HepG2 (cell line): Measurements from ENCODE around the gene SLC44A5. TPM values are rescaled to one million over a fixed set of nuclear protein-coding genes. Genes with fewer than 3 reads are reported as not detected.

Source experiments
- CEBPG ChIP-seq: IDR thresholded peaks from 2 replicates; pipeline ENCODE4 v1.6.1; 2016
- FLYWCH1 ChIP-seq: sonication (generic); formaldehyde crosslinking; IDR thresholded peaks from 2 replicates; pipeline ENCODE4 v1.8.1; 2023; ENCODE audit warnings: mild to moderate bottlenecking, missing genetic modification reagents
- FOXA1 ChIP-seq, 2 experiments: fragments of 450-650 bp in 1 of 2; sonication (generic) in 1 of 2; formaldehyde crosslinking in 1 of 2; IDR thresholded peaks; 2 replicates each; pipeline versions ENCODE4 v1.4.0 to v1.6.1; 2016 to 2020; ENCODE audit warnings: missing genetic modification reagents in 1 of 2
- HNRNPK ChIP-seq: fragments of 200-400 bp; formaldehyde crosslinking; IDR thresholded peaks from 2 replicates; pipeline ENCODE4 v1.6.1; 2018; ENCODE audit warnings: low read length, low read depth, moderate library complexity, mild to moderate bottlenecking; ENCODE audit not compliant: poor library complexity, severe bottlenecking
- HNRNPL ChIP-seq: fragments of 200-400 bp; formaldehyde crosslinking; IDR thresholded peaks from 2 replicates; pipeline ENCODE4 v1.6.1; 2017; ENCODE audit warnings: mild to moderate bottlenecking, low read depth, low read length
- KDM2A ChIP-seq: sonication (generic); formaldehyde crosslinking; IDR thresholded peaks from 2 replicates; pipeline ENCODE4 v1.4.0; 2020; ENCODE audit warnings: low read depth, missing genetic modification reagents, borderline replicate concordance
- MIXL1 ChIP-seq: IDR thresholded peaks from 2 replicates; pipeline ENCODE4 v1.6.1; 2016
- NCOA5 ChIP-seq: sonication (generic); formaldehyde crosslinking; IDR thresholded peaks from 2 replicates; pipeline ENCODE4 v1.4.0; 2020; ENCODE audit warnings: missing genetic modification reagents
- NR3C1 ChIP-seq: sonication (generic); formaldehyde crosslinking; IDR thresholded peaks from 2 replicates; pipeline ENCODE4 v1.4.0; 2020; ENCODE audit warnings: missing genetic modification reagents
- RFX1 ChIP-seq: fragments of 450-650 bp; IDR thresholded peaks from 2 replicates; pipeline ENCODE4 v1.6.1; 2017
- SNAI1 ChIP-seq: sonication (generic); formaldehyde crosslinking; IDR thresholded peaks from 2 replicates; pipeline ENCODE4 v1.5.0; 2020; ENCODE audit warnings: mild to moderate bottlenecking, missing genetic modification reagents, borderline replicate concordance
- ZNF292 ChIP-seq: sonication (generic); formaldehyde crosslinking; IDR thresholded peaks from 2 replicates; pipeline ENCODE4 v1.8.1; 2022; ENCODE audit warnings: mild to moderate bottlenecking, low read depth, missing genetic modification reagents, borderline replicate concordance
- ZNF468 ChIP-seq: sonication (generic); formaldehyde crosslinking; IDR thresholded peaks from 2 replicates; pipeline ENCODE4 v1.8.0; 2022; ENCODE audit warnings: mild to moderate bottlenecking, moderate library complexity, missing genetic modification reagents
- ZNF776 ChIP-seq: sonication (generic); formaldehyde crosslinking; IDR thresholded peaks from 2 replicates; pipeline ENCODE4 v1.4.0; 2020; ENCODE audit warnings: mild to moderate bottlenecking, missing genetic modification reagents
- ZNF777 ChIP-seq: sonication (generic); formaldehyde crosslinking; IDR thresholded peaks from 2 replicates; pipeline ENCODE4 v1.4.0; 2020; ENCODE audit warnings: missing genetic modification reagents
- polyA plus RNA-seq, 8 experiments: library from polyadenylated mRNA; depleted of rRNA in 3 of 8; stranded (reverse) in 7 of 8; unstranded in 1 of 8; fragments of >200 nt; fragmentation: Illumina TruSeq in 4 of 8; extraction: Trizol in 4 of 8; gene quantifications; 2 replicates each; pipeline versions ENCODE4 v1.2.1 to v1.2.3, GENCODE V29; 2011 to 2016; ENCODE audit warnings: low read depth in 4 of 8, missing spikeins in 1 of 8, mixed read lengths in 1 of 8; ENCODE audit not compliant: insufficient read depth in 1 of 8
- total RNA-seq, 5 experiments: library from RNA; depleted of rRNA; stranded (reverse); fragments of >200 nt; fragmentation: Illumina TruSeq; extraction: Trizol; gene quantifications; 2 replicates each; pipeline ENCODE4 v1.2.3, GENCODE V29; 2016; ENCODE audit warnings: low read depth in 1 of 5
- TF ChIP-seq, protein P1 (sequence below): sonication (generic); formaldehyde crosslinking; IDR thresholded peaks from 2 replicates; pipeline ENCODE4 v1.4.0; 2020; ENCODE audit warnings: missing genetic modification reagents
- TF ChIP-seq, protein P2 (sequence below): sonication (generic); formaldehyde crosslinking; IDR thresholded peaks from 2 replicates; pipeline ENCODE4 v1.4.0; 2020; ENCODE audit warnings: mild to moderate bottlenecking, missing genetic modification reagents
- TF ChIP-seq, protein P3 (sequence below): sonication (generic); formaldehyde crosslinking; IDR thresholded peaks from 2 replicates; pipeline ENCODE4 v1.4.0; 2020; ENCODE audit warnings: low read depth, mild to moderate bottlenecking, missing genetic modification reagents

Gene SLC44A5
- total and polyA plus RNA-seq, 2 of the 13 experiments (the other 11 are each of a cell fraction or from before 2014, with no cell fraction given), result 8.0 to 16.0 TPM

DNA sequence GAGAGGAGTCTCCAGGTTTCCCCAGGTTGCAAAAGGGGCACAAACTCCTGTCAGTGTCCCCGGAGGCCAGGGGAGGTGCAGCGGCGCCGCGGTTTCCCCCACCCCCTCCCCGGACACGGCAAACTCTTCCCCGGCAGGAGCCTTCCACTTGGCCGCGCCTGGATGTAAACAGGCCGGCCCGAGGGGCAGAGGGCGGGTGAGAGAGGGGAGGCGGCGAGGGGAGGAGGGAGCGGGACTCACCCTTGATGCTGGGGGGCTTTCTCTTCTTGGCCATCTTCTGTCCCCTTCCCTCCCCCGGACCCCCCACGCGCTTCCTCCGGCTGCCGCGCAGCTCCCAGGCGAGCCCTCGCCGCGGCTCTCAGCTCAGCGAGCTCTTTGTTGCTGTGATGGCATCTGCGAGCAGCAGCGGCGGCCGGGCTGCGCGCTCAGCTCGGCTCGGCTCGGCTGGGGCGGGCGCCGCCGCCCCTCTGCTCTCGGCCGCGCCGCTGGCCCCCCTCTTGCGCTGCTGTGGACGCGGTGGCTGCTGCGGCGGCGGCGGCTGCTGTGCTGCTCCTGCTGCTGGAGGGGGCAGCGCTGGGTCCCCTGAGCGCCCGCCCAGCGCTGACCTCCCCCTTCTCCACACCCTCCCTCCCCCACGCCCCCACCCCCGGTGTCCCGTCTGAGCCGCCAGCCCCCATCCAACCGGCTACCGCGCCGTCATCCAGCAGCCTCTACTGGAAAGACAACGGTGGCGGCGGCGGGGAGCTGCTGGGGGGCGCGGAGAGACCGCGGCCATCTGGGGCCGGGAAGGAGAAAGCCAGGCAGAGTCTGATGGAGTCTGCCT is 4.9 kb upstream of the SLC44A5 start (continued):
- TF ChIP-seq, protein P1, sequence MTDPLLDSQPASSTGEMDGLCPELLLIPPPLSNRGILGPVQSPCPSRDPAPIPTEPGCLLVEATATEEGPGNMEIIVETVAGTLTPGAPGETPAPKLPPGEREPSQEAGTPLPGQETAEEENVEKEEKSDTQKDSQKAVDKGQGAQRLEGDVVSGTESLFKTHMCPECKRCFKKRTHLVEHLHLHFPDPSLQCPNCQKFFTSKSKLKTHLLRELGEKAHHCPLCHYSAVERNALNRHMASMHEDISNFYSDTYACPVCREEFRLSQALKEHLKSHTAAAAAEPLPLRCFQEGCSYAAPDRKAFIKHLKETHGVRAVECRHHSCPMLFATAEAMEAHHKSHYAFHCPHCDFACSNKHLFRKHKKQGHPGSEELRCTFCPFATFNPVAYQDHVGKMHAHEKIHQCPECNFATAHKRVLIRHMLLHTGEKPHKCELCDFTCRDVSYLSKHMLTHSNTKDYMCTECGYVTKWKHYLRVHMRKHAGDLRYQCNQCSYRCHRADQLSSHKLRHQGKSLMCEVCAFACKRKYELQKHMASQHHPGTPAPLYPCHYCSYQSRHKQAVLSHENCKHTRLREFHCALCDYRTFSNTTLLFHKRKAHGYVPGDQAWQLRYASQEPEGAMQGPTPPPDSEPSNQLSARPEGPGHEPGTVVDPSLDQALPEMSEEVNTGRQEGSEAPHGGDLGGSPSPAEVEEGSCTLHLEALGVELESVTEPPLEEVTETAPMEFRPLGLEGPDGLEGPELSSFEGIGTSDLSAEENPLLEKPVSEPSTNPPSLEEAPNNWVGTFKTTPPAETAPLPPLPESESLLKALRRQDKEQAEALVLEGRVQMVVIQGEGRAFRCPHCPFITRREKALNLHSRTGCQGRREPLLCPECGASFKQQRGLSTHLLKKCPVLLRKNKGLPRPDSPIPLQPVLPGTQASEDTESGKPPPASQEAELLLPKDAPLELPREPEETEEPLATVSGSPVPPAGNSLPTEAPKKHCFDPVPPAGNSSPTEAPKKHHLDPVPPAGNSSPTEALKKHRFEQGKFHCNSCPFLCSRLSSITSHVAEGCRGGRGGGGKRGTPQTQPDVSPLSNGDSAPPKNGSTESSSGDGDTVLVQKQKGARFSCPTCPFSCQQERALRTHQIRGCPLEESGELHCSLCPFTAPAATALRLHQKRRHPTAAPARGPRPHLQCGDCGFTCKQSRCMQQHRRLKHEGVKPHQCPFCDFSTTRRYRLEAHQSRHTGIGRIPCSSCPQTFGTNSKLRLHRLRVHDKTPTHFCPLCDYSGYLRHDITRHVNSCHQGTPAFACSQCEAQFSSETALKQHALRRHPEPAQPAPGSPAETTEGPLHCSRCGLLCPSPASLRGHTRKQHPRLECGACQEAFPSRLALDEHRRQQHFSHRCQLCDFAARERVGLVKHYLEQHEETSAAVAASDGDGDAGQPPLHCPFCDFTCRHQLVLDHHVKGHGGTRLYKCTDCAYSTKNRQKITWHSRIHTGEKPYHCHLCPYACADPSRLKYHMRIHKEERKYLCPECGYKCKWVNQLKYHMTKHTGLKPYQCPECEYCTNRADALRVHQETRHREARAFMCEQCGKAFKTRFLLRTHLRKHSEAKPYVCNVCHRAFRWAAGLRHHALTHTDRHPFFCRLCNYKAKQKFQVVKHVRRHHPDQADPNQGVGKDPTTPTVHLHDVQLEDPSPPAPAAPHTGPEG (CRISPR knock-in tag), result 0 out of 2 replicates have a peak, but pooled peaks have one; percentile 32
- TF ChIP-seq NR3C1 (CRISPR knock-in tag) (no peak), MIXL1 (CRISPR knock-in tag) (no peak), KDM2A (CRISPR knock-in tag) (peak; percentile 22; the same call in 1 of the 2 replicates), ZNF777 (CRISPR knock-in tag) (0 out of 2 replicates have a peak, but pooled peaks have one; percentile 30), ZNF468 (CRISPR knock-in tag) (no peak), SNAI1 (CRISPR knock-in tag) (no peak), ZNF776 (no peak), FLYWCH1 (no peak), RFX1 (no peak), ZNF292 (CRISPR knock-in tag) (peak; percentile 39; the same call in 1 of the 2 replicates), NCOA5 (no peak), CEBPG (CRISPR knock-in tag) (no peak), HNRNPL (no peak), HNRNPK (peak; percentile 60), FOXA1 (IDR thresholded peaks at IDR 0.05) (no peak), FOXA1 (CRISPR knock-in tag; IDR thresholded peaks at IDR 0.05) (0 out of 2 replicates have a peak, but pooled peaks have one; percentile 16)
- TF ChIP-seq, protein P2, sequence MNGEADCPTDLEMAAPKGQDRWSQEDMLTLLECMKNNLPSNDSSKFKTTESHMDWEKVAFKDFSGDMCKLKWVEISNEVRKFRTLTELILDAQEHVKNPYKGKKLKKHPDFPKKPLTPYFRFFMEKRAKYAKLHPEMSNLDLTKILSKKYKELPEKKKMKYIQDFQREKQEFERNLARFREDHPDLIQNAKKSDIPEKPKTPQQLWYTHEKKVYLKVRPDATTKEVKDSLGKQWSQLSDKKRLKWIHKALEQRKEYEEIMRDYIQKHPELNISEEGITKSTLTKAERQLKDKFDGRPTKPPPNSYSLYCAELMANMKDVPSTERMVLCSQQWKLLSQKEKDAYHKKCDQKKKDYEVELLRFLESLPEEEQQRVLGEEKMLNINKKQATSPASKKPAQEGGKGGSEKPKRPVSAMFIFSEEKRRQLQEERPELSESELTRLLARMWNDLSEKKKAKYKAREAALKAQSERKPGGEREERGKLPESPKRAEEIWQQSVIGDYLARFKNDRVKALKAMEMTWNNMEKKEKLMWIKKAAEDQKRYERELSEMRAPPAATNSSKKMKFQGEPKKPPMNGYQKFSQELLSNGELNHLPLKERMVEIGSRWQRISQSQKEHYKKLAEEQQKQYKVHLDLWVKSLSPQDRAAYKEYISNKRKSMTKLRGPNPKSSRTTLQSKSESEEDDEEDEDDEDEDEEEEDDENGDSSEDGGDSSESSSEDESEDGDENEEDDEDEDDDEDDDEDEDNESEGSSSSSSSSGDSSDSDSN (CRISPR knock-in tag), result peak; percentile 57; the same call in 1 of the 2 replicates
- TF ChIP-seq, protein P3, sequence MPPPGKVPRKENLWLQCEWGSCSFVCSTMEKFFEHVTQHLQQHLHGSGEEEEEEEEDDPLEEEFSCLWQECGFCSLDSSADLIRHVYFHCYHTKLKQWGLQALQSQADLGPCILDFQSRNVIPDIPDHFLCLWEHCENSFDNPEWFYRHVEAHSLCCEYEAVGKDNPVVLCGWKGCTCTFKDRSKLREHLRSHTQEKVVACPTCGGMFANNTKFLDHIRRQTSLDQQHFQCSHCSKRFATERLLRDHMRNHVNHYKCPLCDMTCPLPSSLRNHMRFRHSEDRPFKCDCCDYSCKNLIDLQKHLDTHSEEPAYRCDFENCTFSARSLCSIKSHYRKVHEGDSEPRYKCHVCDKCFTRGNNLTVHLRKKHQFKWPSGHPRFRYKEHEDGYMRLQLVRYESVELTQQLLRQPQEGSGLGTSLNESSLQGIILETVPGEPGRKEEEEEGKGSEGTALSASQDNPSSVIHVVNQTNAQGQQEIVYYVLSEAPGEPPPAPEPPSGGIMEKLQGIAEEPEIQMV, result no peak
